AML-193 (cell line): ENCODE results near the gene ART1.
"Not testable (repeated sequence)": the region's sequence is repeated elsewhere in the genome, so short reads cannot be mapped to it uniquely, and the experiment has no call there.

Experiments used
- DNase-seq, 2 experiments: peaks; one replicate each; lab custom pipeline; 2025; lab: John Stamatoyannopoulos, UW

ART1 gene

GRCh38 chr11:3632070-3632660 lies 12.8 kb upstream of the ART1 start:
- no peak for DNase-seq

- DNase-seq: no peak
Observed at GRCh38 chr11:3635641-3636375, 9.1 kb upstream of the ART1 start.

DNA sequence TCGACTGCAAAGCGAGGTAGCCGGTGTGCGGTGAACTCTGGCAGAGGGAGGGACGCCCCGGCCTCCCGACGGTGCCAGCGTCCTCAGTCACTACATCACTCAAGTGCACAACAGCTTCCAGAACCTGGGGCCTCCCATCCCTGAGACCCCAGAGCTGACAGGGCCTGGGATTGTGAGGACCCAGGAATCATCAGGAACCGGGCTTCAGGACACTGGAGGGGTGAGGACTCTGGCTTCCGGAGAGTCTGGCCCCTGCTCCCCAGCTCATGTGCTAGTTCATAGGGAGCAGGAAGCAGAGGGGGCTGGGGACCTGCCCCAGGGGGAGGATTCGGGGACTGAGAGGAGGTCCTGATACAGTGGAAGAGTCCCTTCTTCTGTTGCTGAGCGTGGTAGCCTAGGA lies 7.7 kb upstream of the ART1 start:
- DNase-seq: no peak

GRCh38 chr11:3638513-3638912 lies 6.4 kb upstream of the ART1 start:
- no peak for DNase-seq

- DNase-seq: no peak
Observed at GRCh38 chr11:3639841-3640240, 5.1 kb upstream of the ART1 start.

DNA sequence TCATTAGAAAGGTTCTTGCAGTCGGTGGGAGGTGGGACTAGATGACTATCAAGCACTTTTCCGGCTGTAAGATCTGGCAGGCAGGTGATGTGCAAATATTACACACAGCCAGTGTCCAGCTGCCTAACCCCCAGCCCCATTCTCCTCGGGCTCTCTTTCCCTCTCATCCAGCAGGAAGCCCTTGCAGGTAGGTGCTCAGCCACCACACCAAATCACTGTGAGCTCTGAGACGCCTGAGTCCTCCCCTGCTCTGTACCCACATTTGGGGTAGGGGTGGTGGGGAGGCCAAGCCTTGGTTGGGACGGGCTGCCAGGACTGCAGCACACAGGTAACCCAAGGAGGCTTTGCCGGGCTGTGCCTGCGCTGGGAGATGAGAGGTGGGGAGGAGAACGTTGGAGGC lies 3.7 kb upstream of the ART1 start:
- no peak for DNase-seq

GRCh38 chr11:3641701-3642070 lies 3.2 kb upstream of the ART1 start, which contains the start of gene ART5:
ART5 (minus strand) TSS chr11:3641992; CDS start chr11:3641862, 130 bp downstream.
- DNase-seq: no peak

- DNase-seq: no peak
Observed at GRCh38 chr11:3642071-3642951, 2.6 kb upstream of the ART1 start.

- DNase-seq: not testable (repeated sequence)
Observed at GRCh38 chr11:3643102-3643546, 1.8 kb upstream of the ART1 start.

DNA sequence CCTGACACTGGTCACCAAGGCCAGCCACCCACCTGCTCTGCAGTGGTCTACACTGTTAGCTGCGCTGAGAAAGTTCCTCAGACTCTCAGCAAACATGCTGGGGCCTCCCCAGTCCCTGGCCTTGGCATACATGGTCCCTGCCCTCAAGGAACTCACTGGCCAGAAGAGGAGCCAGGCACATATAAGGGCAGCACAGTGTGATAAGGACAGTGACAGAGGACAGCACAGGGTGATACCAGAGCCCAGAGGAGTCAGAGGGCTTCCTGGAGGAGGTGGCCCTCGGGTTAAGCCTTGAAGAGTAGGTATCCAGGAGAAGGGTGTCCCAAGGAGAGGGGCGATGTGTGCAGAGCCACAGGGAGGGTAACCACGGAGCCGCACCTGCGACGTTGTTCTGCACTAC lies 624 bp downstream of the ART1 start:
- no peak for DNase-seq

DNA sequence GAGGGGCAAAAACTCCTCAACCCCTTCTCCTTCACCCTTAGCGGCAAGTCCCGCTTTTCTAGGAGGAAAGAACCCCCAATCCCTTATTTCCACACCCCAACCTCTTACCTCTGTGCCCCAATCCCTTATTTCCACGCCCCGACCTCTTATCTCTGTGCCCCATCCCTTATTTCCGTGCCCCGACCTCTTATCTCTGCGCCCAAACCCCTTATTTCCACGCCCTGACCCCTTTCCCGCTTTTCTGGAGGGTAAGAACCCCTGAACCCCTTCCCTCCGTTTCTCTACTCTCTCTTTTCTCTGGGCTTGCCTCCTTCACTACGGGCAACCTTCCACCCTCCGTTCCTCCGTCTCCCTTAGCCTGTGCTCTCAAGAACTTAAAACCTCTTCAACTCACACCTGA lies 3.9 kb downstream of the ART1 start:
- DNase-seq: not testable (repeated sequence)

DNA sequence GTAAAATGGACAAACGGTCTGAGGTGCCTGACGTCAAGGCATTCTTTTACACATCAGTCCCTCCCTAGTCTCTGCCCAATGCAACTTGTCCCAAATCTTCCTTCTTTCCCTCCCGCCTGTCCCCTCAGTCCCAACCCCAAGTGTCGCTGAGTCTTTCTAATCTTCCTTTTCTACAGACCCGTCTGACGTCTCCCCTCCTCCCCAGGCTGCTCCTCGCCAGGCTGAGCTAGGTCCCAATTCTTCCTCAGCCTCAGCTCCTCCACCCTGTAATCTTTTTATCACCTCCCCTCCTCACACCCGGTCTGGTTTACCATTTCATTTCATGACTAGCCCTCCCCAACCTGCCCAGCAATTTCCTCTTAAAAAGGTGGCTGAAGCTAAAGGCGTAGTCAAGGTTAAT lies 4.4 kb downstream of the ART1 start:
- not testable (repeated sequence) for DNase-seq

GRCh38 chr11:3652514-3652913 lies 7.6 kb downstream of the ART1 start:
- DNase-seq: not testable (repeated sequence)

DNA sequence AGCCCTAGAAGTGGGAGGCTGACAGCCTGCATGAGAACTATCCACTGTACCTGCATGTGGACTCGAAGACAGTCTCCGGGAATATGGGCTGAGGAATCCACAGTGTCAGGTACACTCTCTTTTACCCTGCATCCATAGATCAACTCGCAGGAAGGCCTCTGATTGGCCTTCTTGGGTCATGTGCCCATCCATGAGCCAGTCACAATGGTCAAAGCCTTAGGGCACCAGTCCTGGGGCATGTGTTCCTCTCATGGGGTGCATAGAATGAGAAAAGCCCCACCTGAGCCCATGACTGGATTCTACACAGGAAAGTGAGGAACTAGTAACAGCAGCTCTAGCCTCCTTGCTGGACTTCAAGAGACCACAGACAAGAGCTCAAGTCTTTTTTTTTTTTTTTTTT lies 10.6 kb downstream of the ART1 start:
- DNase-seq: no peak

- not testable (repeated sequence) for DNase-seq
Observed at GRCh38 chr11:3657331-3657730, 12.4 kb downstream of the ART1 start.

- DNase-seq: no peak
Observed at GRCh38 chr11:3658252-3658651, 13.3 kb downstream of the ART1 start.

- DNase-seq: no peak
Observed at GRCh38 chr11:3659595-3660515, 14.9 kb downstream of the ART1 start.

DNA sequence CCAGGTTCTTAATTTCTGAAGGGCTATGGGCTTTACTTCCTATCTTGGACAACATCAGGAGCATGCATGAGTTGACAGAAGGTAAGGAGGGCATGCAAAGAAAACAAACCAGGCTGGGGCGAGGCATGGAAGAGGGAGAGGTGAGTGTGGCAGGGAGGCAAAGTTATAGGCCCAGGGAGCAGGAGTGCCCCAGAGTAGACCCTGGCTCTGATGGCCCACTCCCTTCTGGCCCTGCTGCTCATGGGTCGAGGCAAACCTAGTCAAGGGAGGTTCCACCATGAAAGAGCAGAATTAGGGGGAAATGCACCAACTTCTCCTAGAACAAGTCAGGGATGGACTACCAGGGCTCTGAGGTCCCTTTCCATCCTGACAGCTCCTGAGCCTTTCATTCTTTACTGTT lies 16.0 kb downstream of the ART1 start:
- no peak for DNase-seq

GRCh38 chr11:3662856-3663255 lies 17.9 kb downstream of the ART1 start:
- no peak for DNase-seq

GRCh38 chr11:3664032-3664630 lies 19.2 kb downstream of the ART1 start:
- no peak for DNase-seq

- peak; percentile 14 to 33 for DNase-seq
Observed at GRCh38 chr11:3665336-3666022, 20.6 kb downstream of the ART1 start.
